ENCODE measurements around the gene CD3E. TPM values are rescaled to one million over a fixed set of nuclear protein-coding genes. Genes with fewer than 3 reads are reported as not detected.

The CD3E gene
- total and polyA plus RNA-seq, 2 of the 8 experiments (the other 6 are each of a cell fraction or from before 2014, with no cell fraction given), result not detected

GRCh38 chr11:118283037-118283636 lies 21.4 kb upstream of the CD3E start:
- no peak overlapping the region for H2BK12ac ChIP-seq (ENCODE audit: low read depth, low read length)
- no peak overlapping the region for H2BK120ac ChIP-seq (replicated peaks; ENCODE audit: low read depth, low read length)
- no peak for FAIRE-seq
- TF ChIP-seq SIX5 (IDR thresholded peaks at IDR 0.05; ENCODE audit: low read depth, low read length), result no peak
- no peak for TF ChIP-seq CTCF (IDR thresholded peaks at IDR 0.05; ENCODE audit: control extremely low read depth in 1 of 3, insufficient read depth in 1 of 3, low read depth in 1 of 3, low read length in 3 of 3)
- no peak for TF ChIP-seq NANOG (IDR thresholded peaks at IDR 0.05; ENCODE audit: insufficient read depth, low read depth, low read length, poor library complexity, severe bottlenecking)
- TF ChIP-seq TAF7 (optimal IDR thresholded peaks at IDR 0.05; ENCODE audit: borderline replicate concordance, low read depth, low read length), result no peak
- no peak for TF ChIP-seq YY1 (IDR thresholded peaks at IDR 0.05; ENCODE audit: low read depth, low read length)
- TF ChIP-seq HDAC2 (IDR thresholded peaks at IDR 0.05; ENCODE audit: borderline replicate concordance in 1 of 2, low read depth in 2 of 2, low read length in 2 of 2), result no peak
- no peak for TF ChIP-seq KDM5A (IDR thresholded peaks at IDR 0.05; ENCODE audit: low read length)
- TF ChIP-seq SAP30 (IDR thresholded peaks at IDR 0.05; ENCODE audit: insufficient read depth, insufficient replicate concordance, low read length), result no peak
- TF ChIP-seq SIN3A (conservative IDR thresholded peaks at IDR 0.05 in 1 of 2, IDR thresholded peaks at IDR 0.05 in 1 of 2; ENCODE audit: low read depth in 1 of 2, low read length in 2 of 2), result no peak

More at GRCh38 chr11:118283037-118283636, 21.4 kb upstream of the CD3E start:
- Histone ChIP-seq H3K9me3 (ENCODE audit: insufficient read depth in 2 of 2, low read depth in 1 of 2, low read length in 1 of 2) (no peaks in the 10 kb centered on the region), H3K27me3 (replicated peaks in 1 of 4; ENCODE audit: control insufficient read depth in 3 of 4, extremely low read depth in 1 of 4, insufficient read depth in 3 of 4, low read length in 3 of 4) (no peaks in the 10 kb centered on the region), H2AFZ (ENCODE audit: low read length) (no peak overlapping the region), H4K20me1 (replicated peaks in 1 of 2; ENCODE audit: control insufficient read depth in 1 of 2, insufficient read depth in 2 of 2, low read length in 2 of 2) (no peaks in the 10 kb centered on the region), H4K5ac (ENCODE audit: insufficient read length, low read depth, low read length) (no peak overlapping the region), H2BK5ac (ENCODE audit: low read depth, low read length) (no peak overlapping the region), H3K36me3 (ENCODE audit: control insufficient read depth in 2 of 4, insufficient read depth in 4 of 4, low read length in 3 of 4) (no peaks in the 10 kb centered on the region), H3K4me3 (ENCODE audit: extremely low read depth in 1 of 4, insufficient read depth in 2 of 4, low read depth in 3 of 4, low read length in 4 of 4) (no peak overlapping the region), H3K9ac (replicated peaks in 1 of 4; ENCODE audit: extremely low read depth in 1 of 4, low read depth in 3 of 4, low read length in 3 of 4) (no peak overlapping the region), H3K79me2 (ENCODE audit: control insufficient read depth in 1 of 2, insufficient read depth in 2 of 2, low read length in 2 of 2) (no peaks in the 10 kb centered on the region), H3K23me2 (ENCODE audit: low read depth, low read length) (no peaks in the 10 kb centered on the region), H3K79me1 (ENCODE audit: low read depth, low read length) (no peaks in the 10 kb centered on the region), H3K18ac (ENCODE audit: extremely low read depth, low read length) (no peak overlapping the region), H3K27ac (ENCODE audit: low read depth, low read length) (no peak overlapping the region), H4K8ac (ENCODE audit: extremely low read depth, insufficient read depth, low read length) (no peak overlapping the region), H2AK5ac (ENCODE audit: low read depth, low read length) (no peak overlapping the region), H2BK15ac (ENCODE audit: low read length) (no peak overlapping the region), H4K91ac (replicated peaks; ENCODE audit: insufficient read length, low read length) (no peak overlapping the region), H3K56ac (replicated peaks; ENCODE audit: insufficient read length, low read depth, low read length) (no peak overlapping the region), H3K23ac (ENCODE audit: insufficient read length) (no peak overlapping the region), H3K4me2 (ENCODE audit: insufficient read depth in 1 of 2, low read depth in 2 of 2, low read length in 2 of 2) (no peak overlapping the region), H3K4me1 (replicated peaks in 1 of 4; ENCODE audit: control insufficient read depth in 3 of 4, insufficient read depth in 4 of 4, low read length in 3 of 4) (no peaks in the 10 kb centered on the region), H2BK20ac (ENCODE audit: low read length) (no peak overlapping the region), H3K14ac (ENCODE audit: insufficient read length) (no peak overlapping the region), H3K4ac (replicated peaks; ENCODE audit: insufficient read length, low read depth, low read length) (no peak overlapping the region)
- DNase-seq (ENCODE audit: low read depth in 1 of 2, low spot score in 2 of 2), result no peak
- ChIA-PET CTCF (ENCODE audit: partially characterized antibody) (interaction anchor here (0.7 to 4.5 kb wide), 8 partner anchors 8 to 267 kb away, joined by 3 to 29 read pairs (median 6); no protein-coding TSS in a partner anchor), POLR2A (ENCODE audit: partially characterized antibody) (no interaction called here)
- WGBS, 2 experiments (ENCODE audit: extremely low coverage in 1 of 2, insufficient coverage in 1 of 2, insufficient read length in 1 of 2, insufficient replicate concordance in 2 of 2, low coverage in 1 of 2, low lambda C conversion rate in 2 of 2, missing lambda C conversion rate in 1 of 2), result 78% methylated on average over 5 of the region's 5 CpGs; no CpG with 5 or more reads in 1 of the 2 experiments

All from H1 (cell line).